ENCODE data around the gene BACH2.
"Not testable (repeated sequence)": the region's sequence is repeated elsewhere in the genome, so short reads cannot be mapped to it uniquely, and the experiment has no call there.

BACH2 gene

GRCh38 chr6:89932245-89932802 lies 364.3 kb downstream of the BACH2 start:
- in situ Hi-C loops (cut with MboI; ENCODE audit: low sequenced_read_pairs) = no loop called here

GRCh38 chr6:89930789-89931188 lies 365.9 kb downstream of the BACH2 start:
- in situ Hi-C loops (cut with MboI; ENCODE audit: low sequenced_read_pairs) = no loop called here

GRCh38 chr6:89928604-89929003 lies 368.0 kb downstream of the BACH2 start:
- in situ Hi-C loops (cut with MboI; ENCODE audit: low sequenced_read_pairs) = no loop called here

- in situ Hi-C loops (cut with MboI; ENCODE audit: low sequenced_read_pairs) = no loop called here
Observed at GRCh38 chr6:89927791-89928550, 368.7 kb downstream of the BACH2 start.

- in situ Hi-C loops (cut with MboI; ENCODE audit: low sequenced_read_pairs) = no loop called here
Observed at GRCh38 chr6:89927264-89927663, 369.4 kb downstream of the BACH2 start.

- in situ Hi-C loops (cut with MboI; ENCODE audit: low sequenced_read_pairs) = no loop called here
Observed at GRCh38 chr6:89925826-89926225, 370.8 kb downstream of the BACH2 start.

GRCh38 chr6:89924231-89924630 lies 372.4 kb downstream of the BACH2 start:
- in situ Hi-C loops (cut with MboI; ENCODE audit: low sequenced_read_pairs) = no loop called here

- in situ Hi-C loops (cut with MboI; ENCODE audit: low sequenced_read_pairs) = no loop called here
Observed at GRCh38 chr6:89921691-89922090, 375.0 kb downstream of the BACH2 start.

GRCh38 chr6:89921197-89921596 lies 375.4 kb downstream of the BACH2 start:
- in situ Hi-C loops (cut with MboI; ENCODE audit: low sequenced_read_pairs) = no loop called here

GRCh38 chr6:89917801-89918366 lies 378.8 kb downstream of the BACH2 start:
- in situ Hi-C loops (cut with MboI; ENCODE audit: low sequenced_read_pairs) = no loop called here

- in situ Hi-C loops (cut with MboI; ENCODE audit: low sequenced_read_pairs) = no loop called here
Observed at GRCh38 chr6:89917216-89917615, 379.4 kb downstream of the BACH2 start.

GRCh38 chr6:89916136-89916920 lies 380.3 kb downstream of the BACH2 start:
- in situ Hi-C loops (cut with MboI; ENCODE audit: low sequenced_read_pairs) = no loop called here

- in situ Hi-C loops (cut with MboI; ENCODE audit: low sequenced_read_pairs) = no loop called here
Observed at GRCh38 chr6:89910902-89911240, 385.8 kb downstream of the BACH2 start.

- in situ Hi-C loops (cut with MboI; ENCODE audit: low sequenced_read_pairs) = not testable (repeated sequence)
Observed at GRCh38 chr6:89910001-89910901, 386.4 kb downstream of the BACH2 start.

GRCh38 chr6:89895276-89895874 lies 401.3 kb downstream of the BACH2 start:
- in situ Hi-C loops (cut with MboI; ENCODE audit: low sequenced_read_pairs) = no loop called here

GRCh38 chr6:89894169-89894568 lies 402.5 kb downstream of the BACH2 start, which contains the start of gene GJA10:
Gene GJA10 (plus strand): TSS chr6:89894469. CDS start chr6:89894469, 0 bp downstream.
- in situ Hi-C loops (cut with MboI; ENCODE audit: low sequenced_read_pairs) = no loop called here

- in situ Hi-C loops (cut with MboI; ENCODE audit: low sequenced_read_pairs) = not testable (repeated sequence)
Observed at GRCh38 chr6:89892577-89892976, 404.1 kb downstream of the BACH2 start.

- in situ Hi-C loops (cut with MboI; ENCODE audit: low sequenced_read_pairs) = not testable (repeated sequence)
Observed at GRCh38 chr6:89890845-89891528, 405.7 kb downstream of the BACH2 start.

GRCh38 chr6:89888871-89889270 lies 407.8 kb downstream of the BACH2 start:
- in situ Hi-C loops (cut with MboI; ENCODE audit: low sequenced_read_pairs) = no loop called here

- in situ Hi-C loops (cut with MboI; ENCODE audit: low sequenced_read_pairs) = no loop called here
Observed at GRCh38 chr6:89888138-89888514, 408.5 kb downstream of the BACH2 start.
